GM12878 (cell line): ENCODE data around the gene ZNF566. TPM values are rescaled to one million over a fixed set of nuclear protein-coding genes. Genes with fewer than 3 reads are reported as not detected.

Experiments
- BACH1 ChIP-seq: fragments of 450-650 bp; IDR thresholded peaks from 2 replicates; pipeline ENCODE4 v1.6.1; 2017; ENCODE audit warnings: mild to moderate bottlenecking, borderline replicate concordance
- E2F8 ChIP-seq: fragments of 450-650 bp; IDR thresholded peaks from 2 replicates; pipeline ENCODE4 v1.6.1; 2018; ENCODE audit warnings: mild to moderate bottlenecking, low read depth, moderate library complexity; ENCODE audit not compliant: partially characterized antibody
- EED ChIP-seq: sonication (generic); IDR thresholded peaks from 2 replicates; pipeline ENCODE4 v1.6.1; 2016; ENCODE audit warnings: antibody characterized with exemption, low read depth
- EGR1 ChIP-seq, 2 experiments: IDR thresholded peaks; 1 replicate in 1 of 2; 2 replicates in 1 of 2; pipeline ENCODE4 v1.6.1; 2011 to 2012; ENCODE audit warnings: low read depth in 2 of 2, low read length in 2 of 2, borderline replicate concordance in 1 of 2, mild to moderate bottlenecking in 1 of 2, moderate library complexity in 1 of 2
- GABPA ChIP-seq: IDR thresholded peaks from 2 replicates; pipeline ENCODE4 v1.6.1; 2014; ENCODE audit warnings: antibody characterized with exemption, low read depth, mild to moderate bottlenecking, inconsistent platforms
- HSF1 ChIP-seq: fragments of 150-350 bp; IDR thresholded peaks from 2 replicates; pipeline ENCODE4 v1.6.1; 2014; ENCODE audit warnings: mild to moderate bottlenecking, low read depth, low read length
- IKZF1 ChIP-seq: fragments of 450-650 bp; conservative IDR thresholded peaks from 2 replicates; pipeline ENCODE4 v1.6.1; 2017; ENCODE audit warnings: antibody characterized with exemption, mild to moderate bottlenecking
- IKZF2 ChIP-seq, 2 experiments: fragments of 450-650 bp; IDR thresholded peaks; 2 replicates each; pipeline ENCODE4 v1.6.1; 2017; ENCODE audit warnings: mild to moderate bottlenecking in 2 of 2, moderate library complexity in 2 of 2
- MTA2 ChIP-seq: fragments of 450-650 bp; IDR thresholded peaks from 2 replicates; pipeline ENCODE4 v1.6.1; 2016; ENCODE audit warnings: low read depth, mild to moderate bottlenecking, moderate library complexity
- NR2C1 ChIP-seq: fragments of 450-650 bp; IDR thresholded peaks from 2 replicates; pipeline ENCODE4 v1.6.1; 2017; ENCODE audit warnings: antibody characterized with exemption, mild to moderate bottlenecking, moderate library complexity
- PAX8 ChIP-seq: fragments of 450-650 bp; IDR thresholded peaks from 2 replicates; pipeline ENCODE4 v1.6.1; 2017; ENCODE audit warnings: mild to moderate bottlenecking, moderate library complexity
- POLR2A ChIP-seq: IDR thresholded peaks from 2 replicates; pipeline ENCODE4 v1.6.1; 2011; ENCODE audit warnings: low read depth, mild to moderate bottlenecking, low read length
- POU2F2 ChIP-seq: IDR thresholded peaks from 3 replicates; pipeline ENCODE4 v1.6.1; 2011; ENCODE audit warnings: low read depth, mild to moderate bottlenecking, low read length, borderline replicate concordance
- SMC3 ChIP-seq: IDR thresholded peaks from 2 replicates; pipeline ENCODE4 v1.6.1; 2011; ENCODE audit warnings: low read length, improper control_type of control experiment, borderline replicate concordance
- SP1 ChIP-seq: IDR thresholded peaks from one replicate; pipeline ENCODE4 v1.6.1; 2011; ENCODE audit warnings: low read depth, low read length
- SRF ChIP-seq, 2 experiments: IDR thresholded peaks; 2 replicates each; pipeline ENCODE4 v1.6.1; 2011; ENCODE audit warnings: low read depth in 2 of 2, low read length in 2 of 2, mild to moderate bottlenecking in 1 of 2, moderate library complexity in 1 of 2
- STAT3 ChIP-seq: IDR thresholded peaks from 2 replicates; pipeline ENCODE4 v1.6.1; 2011; ENCODE audit warnings: low read depth, low read length, improper control_type of control experiment
- ZBTB40 ChIP-seq: fragments of 450-650 bp; IDR thresholded peaks from 2 replicates; pipeline ENCODE4 v1.6.1; 2016; ENCODE audit warnings: mild to moderate bottlenecking, moderate library complexity, borderline replicate concordance
- ZNF217 ChIP-seq: fragments of 450-650 bp; IDR thresholded peaks from 2 replicates; pipeline ENCODE4 v1.6.1; 2017; ENCODE audit warnings: antibody characterized with exemption, mild to moderate bottlenecking
- polyA plus RNA-seq, 11 experiments: library from polyadenylated mRNA; depleted of rRNA in 4 of 11; unstranded in 6 of 11; stranded (reverse) in 5 of 11; fragments of >200 nt; fragmentation: Nextera tagmentation in 4 of 11; fragmentation: Illumina TruSeq in 1 of 11; extraction: Ambion mirVana in 4 of 11; extraction: Trizol in 1 of 11; gene quantifications; 1 replicate in 1 of 11; 2 replicates in 10 of 11; pipeline versions ENCODE4 v1.2.1 to v1.2.3, GENCODE V29; 2011 to 2016; ENCODE audit warnings: inconsistent platforms in 2 of 11, missing spikeins in 2 of 11, low read depth in 1 of 11
- total RNA-seq, 4 experiments: library from RNA; depleted of rRNA in 3 of 4; stranded (reverse); fragments of >200 nt in 3 of 4; fragmentation: Illumina TruSeq in 1 of 4; extraction: Trizol in 1 of 4; gene quantifications; 2 replicates each; pipeline versions ENCODE4 v1.2.1 to v1.2.3, GENCODE V29; 2013 to 2021
- TF ChIP-seq, protein P1 (sequence below): IDR thresholded peaks from 2 replicates; pipeline ENCODE4 v1.6.1; 2012; ENCODE audit warnings: low read depth, low read length, improper control_type of control experiment

Gene ZNF566
- total and polyA plus RNA-seq, 10 of the 15 experiments (the other 5 are each of a cell fraction or from before 2014, with no cell fraction given) = 2.5 to 5.8 (median 3.9) TPM

- TF ChIP-seq E2F8 (peak; percentile 78), SMC3 (no peak), PAX8 (0 out of 2 replicates have a peak, but pooled peaks have one; percentile 48), POLR2A (peak; percentile 80), ZBTB40 (peak; percentile 46; the same call in 1 of the 2 replicates), MTA2 (no peak), EED (peak; percentile 28), HSF1 (no peak), SRF (IDR thresholded peaks at IDR 0.05; ENCODE audit: low read depth in 2 of 2, low read length in 2 of 2) (no peak), IKZF1 (peak; percentile 98), POU2F2 (no peak), IKZF2 (IDR thresholded peaks at IDR 0.05) (peak; percentile 47 to 70; a peak in 3 of 4 replicates), NR2C1 (peak; percentile 62; the same call in 1 of the 2 replicates), ZNF217 (no peak), BACH1 (0 out of 2 replicates have a peak, but pooled peaks have one; percentile 26), EGR1 (IDR thresholded peaks at IDR 0.05; ENCODE audit: borderline replicate concordance in 1 of 2, low read depth in 2 of 2, low read length in 2 of 2) (0 out of 3 replicates have a peak, but pooled peaks of 1 of the 2 experiments have one; percentile 9), GABPA (peak; percentile 33; the same call in 1 of the 2 replicates), STAT3 (no peak), SP1 (no peak)
- TF ChIP-seq, protein P1, sequence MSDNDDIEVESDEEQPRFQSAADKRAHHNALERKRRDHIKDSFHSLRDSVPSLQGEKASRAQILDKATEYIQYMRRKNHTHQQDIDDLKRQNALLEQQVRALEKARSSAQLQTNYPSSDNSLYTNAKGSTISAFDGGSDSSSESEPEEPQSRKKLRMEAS = peak; percentile 54
Measured at GRCh38 chr19:36528194-36528920, 39.0 kb upstream of the ZNF566 start, which contains the start of gene ZNF260 (continued).
